IPS DF 4.7 (cell line): ENCODE results near the gene AADAT.

Source experiments
- DNase-seq: peaks from one replicate; pipeline ENCODE4 v3.0.0-alpha.2; 2013; ENCODE audit warnings: low spot score; ENCODE audit errors: extremely low read depth

Gene AADAT

DNA sequence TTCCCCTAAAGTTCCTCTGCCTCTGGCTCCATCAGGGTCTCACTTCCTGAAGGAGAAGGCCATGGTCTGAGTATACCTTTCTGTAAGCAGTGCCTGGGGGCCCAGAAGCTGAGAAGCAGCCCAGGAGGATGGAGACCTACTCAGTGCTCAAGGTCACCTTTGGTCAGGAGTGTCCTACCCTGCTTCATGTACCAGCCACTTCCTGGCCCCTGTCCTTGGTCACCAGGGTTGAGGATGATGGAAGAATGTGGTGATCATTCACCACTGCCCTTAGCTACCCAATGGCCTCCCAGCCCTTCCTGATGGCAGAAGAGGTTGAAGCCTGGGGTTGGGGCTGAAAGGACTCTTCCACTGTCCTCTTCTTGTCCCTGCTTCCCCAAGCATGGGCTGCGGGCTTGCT, 54.5 kb downstream of the AADAT start:
- no peak for DNase-seq

DNA sequence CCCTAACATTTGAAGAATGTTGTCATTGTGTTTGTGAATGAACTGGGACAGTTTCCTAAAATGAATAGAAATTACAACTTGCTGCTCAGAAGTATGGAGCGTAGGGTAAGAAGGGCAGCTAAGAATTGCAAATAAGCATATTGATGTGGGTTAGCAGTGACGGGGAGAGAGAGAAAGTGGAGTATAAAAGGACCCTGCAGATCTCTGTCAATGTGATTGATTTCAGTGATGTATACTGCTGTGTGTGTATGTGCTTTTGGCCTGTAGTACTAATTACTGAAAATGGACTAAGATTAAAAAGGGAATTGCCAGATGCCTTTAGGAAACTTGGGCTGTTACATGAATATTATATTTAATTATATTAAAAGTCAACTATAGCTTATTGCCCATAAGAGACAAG, 55.8 kb downstream of the AADAT start:
- DNase-seq: no peak

DNA sequence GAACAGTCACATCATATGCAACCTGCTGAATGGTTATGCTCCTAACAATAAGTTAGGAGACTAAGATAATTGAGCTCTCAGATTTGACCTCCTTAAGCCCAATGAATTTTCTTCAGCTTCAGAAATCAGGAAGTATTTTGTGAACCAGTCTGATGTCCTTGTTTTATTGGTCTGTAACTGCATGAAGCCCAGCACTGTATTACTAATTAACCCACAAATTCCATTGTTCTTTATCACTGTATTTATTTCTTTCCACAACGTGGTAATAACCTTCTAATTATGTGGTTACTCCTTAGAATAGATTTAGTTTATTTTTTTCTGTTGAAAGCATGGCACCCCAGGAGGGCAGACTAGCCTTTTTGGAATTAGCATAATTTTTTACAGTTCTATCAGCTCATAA, 59.6 kb downstream of the AADAT start:
- DNase-seq: no peak

DNA sequence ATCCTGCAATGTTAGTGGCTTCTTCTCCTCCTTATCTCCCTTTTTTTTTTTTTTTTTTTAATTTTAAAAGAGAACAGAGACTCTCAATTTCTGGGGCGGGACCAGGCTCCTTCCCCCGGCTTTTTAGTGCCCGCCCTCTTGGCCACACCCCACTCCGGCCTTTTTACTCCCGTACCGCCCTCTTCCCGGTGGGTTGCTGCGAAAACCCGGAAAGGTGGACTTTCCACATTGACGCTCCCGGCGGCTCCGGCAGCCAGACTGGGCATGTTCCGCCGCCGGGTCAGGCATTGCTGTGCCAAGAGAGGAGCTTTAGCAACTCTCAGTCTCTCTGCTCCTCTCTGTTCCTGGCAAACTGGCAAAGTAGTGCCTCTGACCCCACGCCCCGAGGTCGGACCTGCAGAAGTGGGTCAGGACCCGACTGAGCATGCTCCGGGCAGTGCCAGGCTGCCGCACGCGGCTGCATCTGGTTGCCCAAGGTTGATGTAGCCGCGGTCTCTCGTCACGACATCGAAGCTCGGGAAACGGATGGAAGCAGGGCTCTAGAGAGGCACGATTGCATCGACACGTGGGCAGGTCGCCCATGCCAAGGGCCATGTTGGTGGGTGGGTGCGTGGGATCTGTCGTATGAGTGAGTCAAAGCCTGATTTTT, 62.5 kb downstream of the AADAT start:
- DNase-seq: peak; percentile 69

DNA sequence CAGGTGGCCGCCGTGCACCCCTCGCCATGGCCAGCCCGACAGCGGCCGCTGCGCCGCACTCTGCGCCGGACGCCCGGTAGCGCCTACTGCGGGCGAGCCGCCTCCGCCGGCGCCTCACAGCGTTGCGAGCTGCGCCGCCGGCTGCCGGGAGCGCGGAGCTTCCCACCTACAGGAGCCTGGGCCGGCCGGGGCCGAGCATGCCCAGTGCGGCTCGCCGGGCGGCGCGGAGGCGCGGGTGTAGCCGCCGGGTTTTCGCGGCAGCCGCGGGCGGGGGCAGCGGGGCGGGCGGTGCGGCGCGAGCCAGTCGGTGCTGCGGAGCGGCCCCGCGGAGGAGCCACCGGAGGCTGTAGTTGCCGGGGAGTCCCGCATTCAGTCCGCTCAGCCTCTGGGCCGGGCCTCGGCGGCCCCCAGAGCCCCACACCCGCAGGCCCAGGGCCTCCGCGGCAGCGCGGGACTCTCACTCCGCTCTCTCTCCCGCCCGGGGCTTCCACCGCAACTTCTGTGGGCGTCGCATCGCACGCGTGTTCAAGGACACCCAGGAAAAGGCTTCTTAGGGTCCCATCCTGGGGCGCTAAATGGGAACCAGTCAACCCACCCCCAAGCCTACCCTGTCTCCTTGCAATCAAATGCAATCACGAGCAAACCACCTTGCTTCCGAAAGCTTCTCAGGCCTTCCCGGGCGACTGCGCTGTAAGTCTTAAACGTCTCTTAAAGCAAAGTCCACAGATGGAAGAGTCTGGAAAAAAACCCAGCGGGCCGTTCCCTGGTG, 63.3 kb downstream of the AADAT start, which contains the start of gene MFAP3L:
MFAP3L (minus strand) TSS at position 143 of the 769 bp plus-strand sequence. CDS start 20,518 bp downstream, outside the sequence.
- no peak for DNase-seq

DNA sequence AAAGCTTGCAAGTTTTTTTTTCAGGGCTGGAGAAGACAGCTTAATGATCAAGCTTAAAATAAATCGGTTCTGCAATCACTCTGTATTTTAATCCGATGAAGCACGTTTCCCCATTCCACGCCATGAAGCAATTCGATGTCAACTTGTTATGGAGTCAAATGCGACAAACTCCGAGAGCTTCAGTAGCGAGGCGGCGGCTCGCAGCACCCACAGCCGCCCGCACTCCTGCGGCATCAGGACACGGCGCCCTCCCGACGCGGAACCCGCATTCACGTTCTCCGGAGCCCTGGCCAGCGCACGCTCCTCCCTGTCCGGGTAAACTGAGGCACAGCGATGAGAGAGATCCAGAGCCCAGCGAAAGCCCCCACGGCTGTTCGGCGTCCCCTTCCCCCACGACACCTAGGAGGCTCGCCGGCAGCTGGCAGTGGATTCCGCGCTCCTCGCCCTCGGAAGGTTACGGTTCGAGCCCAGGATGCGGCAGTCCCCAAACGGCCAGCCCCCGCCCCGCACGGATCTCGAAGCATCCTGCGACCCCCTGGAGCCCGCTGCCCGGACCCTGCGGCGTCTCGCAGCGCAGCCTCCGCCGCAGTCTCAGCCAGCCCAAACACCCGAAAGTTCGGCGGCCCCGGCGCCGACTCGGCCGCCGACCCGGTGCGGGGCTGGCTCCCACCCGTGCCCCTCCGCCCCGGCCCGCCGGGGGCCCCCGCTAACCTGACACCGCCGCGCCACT, 64.1 kb downstream of the AADAT start:
- no peak for DNase-seq

DNA sequence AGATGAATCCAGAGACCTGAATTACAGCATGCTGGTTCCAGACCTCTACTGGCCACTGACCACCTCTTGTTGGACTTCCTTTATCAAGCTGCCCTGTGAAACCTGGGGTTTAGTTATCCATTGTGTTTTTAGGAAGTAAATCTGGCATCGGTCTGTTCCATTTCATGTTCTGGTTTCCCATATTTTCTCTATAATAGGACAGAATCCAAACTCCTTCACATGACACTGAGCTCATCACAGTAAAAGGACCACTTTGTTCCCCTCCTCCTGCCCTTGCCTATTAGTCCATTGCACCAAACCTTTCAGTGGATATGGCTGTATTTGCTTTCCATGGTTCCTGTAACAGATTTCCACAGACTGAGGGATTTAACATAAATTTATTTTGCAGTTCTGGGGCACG, 67.5 kb downstream of the AADAT start:
- DNase-seq: no peak

DNA sequence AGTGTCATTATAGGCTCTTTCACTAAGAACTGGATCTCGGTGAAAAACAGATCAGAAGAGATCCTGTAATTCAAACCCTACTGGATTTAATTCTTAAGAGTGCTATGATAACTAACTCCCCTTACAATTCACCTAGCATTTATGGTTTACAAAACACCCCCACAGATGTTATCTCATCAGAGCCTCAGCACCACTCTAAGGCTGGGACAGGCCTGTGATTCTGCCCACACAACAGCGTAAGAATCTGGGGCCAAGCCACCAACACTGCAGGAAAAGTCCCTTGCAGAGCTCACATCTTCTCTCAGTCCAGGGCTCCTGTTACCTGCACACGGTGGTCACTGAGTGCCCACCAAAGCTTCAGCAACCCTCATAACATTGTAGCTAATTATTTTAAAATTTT, 72.5 kb downstream of the AADAT start:
- DNase-seq: no peak

DNA sequence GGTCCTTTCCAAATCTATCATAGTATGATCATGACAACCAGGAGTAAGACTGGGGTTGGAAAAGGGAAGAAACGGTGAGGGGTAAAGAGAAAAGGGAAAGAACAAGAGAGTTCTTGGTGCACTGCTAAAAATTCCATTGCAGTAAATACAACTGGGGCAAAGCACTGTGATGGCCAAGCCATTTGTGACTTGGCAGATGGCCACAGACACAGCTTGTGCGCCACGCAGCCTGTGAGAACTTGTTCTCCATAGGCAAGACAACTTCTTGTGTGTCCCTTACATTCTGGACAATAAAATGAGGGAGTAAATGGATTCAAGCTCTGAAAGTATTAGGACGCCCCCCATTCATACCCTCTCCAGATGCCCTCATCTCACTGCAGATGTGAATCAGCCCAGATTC, 74.5 kb downstream of the AADAT start:
- DNase-seq: no peak

DNA sequence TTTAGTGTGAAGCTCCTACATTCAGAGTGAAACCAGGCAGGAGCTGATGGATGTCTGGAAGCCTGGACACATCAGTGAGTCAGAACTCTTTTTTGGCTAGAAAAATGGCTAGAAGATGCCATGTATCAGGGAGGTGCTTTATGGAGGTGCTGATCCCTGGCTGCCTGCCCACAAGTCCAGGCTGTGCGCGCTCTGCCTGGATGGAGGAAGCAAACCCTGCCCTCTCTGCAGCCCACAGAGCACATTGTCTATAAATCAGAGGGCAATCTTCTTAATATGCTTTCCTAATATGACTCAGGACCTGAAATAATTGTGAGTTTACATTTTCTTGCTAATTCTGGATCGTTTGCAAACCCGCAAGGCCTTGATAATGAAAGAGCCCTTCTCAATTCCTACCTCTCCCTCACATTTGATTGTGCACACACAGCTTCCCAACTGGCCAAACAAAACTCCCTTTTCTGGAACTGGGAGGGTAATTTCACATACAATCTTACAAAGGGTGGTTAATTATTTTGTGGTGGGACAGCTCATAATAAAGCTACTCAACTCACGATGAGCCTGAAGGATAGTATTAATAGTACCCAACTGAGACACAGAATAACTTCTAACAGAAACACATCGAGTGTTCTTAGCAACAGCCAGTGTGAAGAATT, 75.3 kb downstream of the AADAT start:
- no peak for DNase-seq

DNA sequence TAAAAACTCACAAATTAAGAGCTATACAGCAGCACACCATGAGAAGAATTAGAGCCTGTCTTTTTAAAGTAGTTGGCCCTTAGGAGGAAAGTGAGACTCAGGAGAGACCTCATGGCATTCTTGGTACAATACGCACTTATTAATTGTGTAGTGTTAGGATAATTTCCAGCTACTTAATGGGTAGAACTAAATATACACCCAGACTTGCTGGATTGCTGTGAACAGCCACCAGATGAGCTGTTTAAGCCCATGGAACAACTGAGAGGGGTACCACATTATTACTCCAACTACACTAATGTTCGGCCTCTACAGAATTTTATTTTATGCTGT, 77.2 kb downstream of the AADAT start:
- DNase-seq: no peak

DNA sequence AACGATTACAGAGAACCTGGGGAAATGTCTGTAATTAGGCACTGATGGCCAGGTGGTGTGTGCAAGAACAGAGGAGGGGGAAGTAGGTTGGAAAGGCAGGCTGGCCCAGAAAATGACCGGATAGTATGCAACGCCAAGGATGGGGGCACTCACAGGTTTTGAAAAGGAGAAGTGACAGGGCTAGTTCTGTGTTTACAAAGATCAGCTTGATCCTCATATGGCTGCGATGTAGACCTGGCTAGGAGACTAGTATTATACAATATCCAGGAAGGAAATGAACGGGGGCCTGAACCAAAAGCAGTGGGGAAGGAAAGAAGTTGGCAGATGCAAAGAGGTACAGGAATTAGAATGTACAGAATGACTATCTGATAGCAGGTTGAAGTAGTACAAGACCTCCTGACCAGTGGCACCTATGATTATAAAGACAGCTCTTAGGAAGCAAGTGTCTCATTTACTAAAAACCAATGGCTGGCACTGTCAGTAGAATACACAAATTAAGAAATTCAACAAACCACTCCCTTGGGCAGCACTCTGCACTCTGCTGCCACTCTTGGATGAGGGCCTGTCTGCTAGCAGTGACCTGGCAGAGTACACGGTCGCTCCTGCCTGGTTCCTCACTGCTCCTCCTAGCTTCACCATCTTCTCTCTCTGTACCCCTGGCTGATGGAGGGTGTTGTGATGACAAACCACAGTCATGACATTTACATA, 77.7 kb downstream of the AADAT start:
- no peak for DNase-seq
